GM12892 (cell line): ENCODE measurements around the gene OR14J1.

Experiments
- DNase-seq: peaks from one replicate; pipeline ENCODE4 v3.0.0; 2011; ENCODE audit not compliant: insufficient read length
- FAIRE-seq: peaks from 2 replicates; lab custom pipeline; 2011; peaks lifted over from hg19 to GRCh38; lab: Jason Lieb, UNC
- POLR2A ChIP-seq: IDR thresholded peaks from 2 replicates; pipeline ENCODE4 v1.6.1; 2011; ENCODE audit warnings: low read depth, low read length, control low read depth
- POLR2AphosphoS5 ChIP-seq: IDR thresholded peaks from 2 replicates; pipeline ENCODE4 v1.6.1; 2011; ENCODE audit warnings: low read depth, low read length, control low read depth
- TAF1 ChIP-seq: IDR thresholded peaks from 2 replicates; pipeline ENCODE4 v1.6.1; 2011; ENCODE audit warnings: low read depth, mild to moderate bottlenecking, control low read depth, low read length, borderline replicate concordance

OR14J1 gene

DNA sequence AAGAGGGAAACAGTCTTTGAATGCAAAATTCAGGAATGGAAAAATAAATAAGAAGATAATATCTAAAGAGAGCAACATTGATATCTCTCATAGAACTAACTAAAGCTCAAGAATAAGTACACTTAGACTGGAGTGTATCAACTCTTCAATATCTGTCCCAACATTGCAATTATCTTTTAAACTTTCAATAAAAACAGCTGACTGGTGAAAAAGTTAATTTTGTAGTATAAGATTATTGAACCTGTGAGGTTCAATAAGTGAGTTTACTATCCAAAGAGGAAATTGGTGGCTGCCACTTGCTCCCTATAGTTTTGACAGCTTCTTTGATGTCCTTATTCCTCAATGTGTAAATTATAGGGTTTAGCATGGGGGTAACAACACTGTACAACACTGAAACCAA, 53.5 kb downstream of the OR14J1 start:
- FAIRE-seq: no peak

DNA sequence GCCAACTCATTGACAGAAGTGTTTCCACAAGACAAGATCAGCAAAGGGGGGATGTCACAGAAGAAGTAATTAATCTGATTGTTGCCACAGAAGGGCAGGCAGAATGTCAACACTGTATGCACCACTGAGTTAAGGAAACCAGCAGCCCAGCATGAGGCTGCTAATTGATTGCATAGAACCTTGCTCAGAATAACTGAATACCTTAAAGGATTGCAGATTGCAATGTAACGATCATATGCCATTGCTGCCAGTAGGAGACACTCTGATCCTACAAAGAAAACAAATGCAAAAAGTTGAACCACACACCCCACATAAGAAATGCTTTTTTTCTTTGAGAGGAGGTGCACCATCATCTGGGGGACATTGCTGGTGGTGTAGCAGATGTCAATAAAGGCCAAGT, 54.1 kb downstream of the OR14J1 start:
- TF ChIP-seq POLR2A (no peak), POLR2AphosphoS5 (no peak), TAF1 (no peak)
- DNase-seq: no peak
- FAIRE-seq: no peak

More for the DNA sequence above, 53.5 kb downstream of the OR14J1 start:
- no peak for TF ChIP-seq TAF1
- no peak for TF ChIP-seq POLR2A
- TF ChIP-seq POLR2AphosphoS5: no peak
- DNase-seq: no peak
